B cell (primary cell): ENCODE measurements around the gene PRM1. TPM values are rescaled to one million over a fixed set of nuclear protein-coding genes. Genes with fewer than 3 reads are reported as not detected.

Source experiments
- ATAC-seq: fragments of 200-7000 bp; cut with Tn5 transposase; one replicate; pipeline ENCODE4 v1.10.0; 2021; ENCODE audit warnings: low read depth, mild to moderate bottlenecking, moderate number of reproducible peaks, moderate library complexity
- CTCF ChIA-PET: fragments of 350-600 bp; sonication (Branson Sonifier 250); formaldehyde crosslinking; loops from one replicate; lab custom pipeline; 2021; ENCODE audit warnings: antibody characterized with exemption, inconsistent platforms; lab: Charles Lee
- POLR2A ChIA-PET: fragments of 350-600 bp; sonication (Branson Sonifier 250); formaldehyde crosslinking; loops from one replicate; lab custom pipeline; 2021; ENCODE audit warnings: antibody characterized with exemption; lab: Charles Lee
- DNase-seq: peaks from one replicate; pipeline ENCODE4 v3.0.0; 2013
- H2AFZ ChIP-seq: 2 replicates; pipeline ENCODE4 v1.6.1; 2012; ENCODE audit warnings: mild to moderate bottlenecking, low read depth, low read length; ENCODE audit not compliant: insufficient read depth, poor library complexity, severe bottlenecking
- H3K27ac ChIP-seq, 2 donors: 1 replicate in 1 of 2; 2 replicates in 1 of 2; pipeline ENCODE4 v1.5.1; 2012 to 2013; ENCODE audit warnings: low read length in 2 of 2, mild to moderate bottlenecking in 2 of 2, moderate library complexity in 1 of 2
- H3K27me3 ChIP-seq, 4 experiments: fragments of 200-600 bp in 1 of 4; sonication (generic) in 1 of 4; replicated peaks in 1 of 4; 1 replicate in 2 of 4; 2 replicates in 2 of 4; pipeline versions ENCODE4 v1.6.1 to v1.7.0; 2013 to 2016; ENCODE audit warnings: low read length in 3 of 4, mild to moderate bottlenecking in 2 of 4, mixed read lengths in 1 of 4, moderate library complexity in 1 of 4; ENCODE audit not compliant: insufficient read depth in 4 of 4, control insufficient read depth in 3 of 4; ENCODE audit errors: control extremely low read depth in 1 of 4
- H3K36me3 ChIP-seq, 2 experiments: replicated peaks in 1 of 2; 1 replicate in 1 of 2; 2 replicates in 1 of 2; pipeline versions ENCODE4 v1.6.1 to v1.7.1; 2013; ENCODE audit warnings: low read length in 1 of 2; ENCODE audit not compliant: insufficient read depth in 2 of 2, control insufficient read depth in 1 of 2; ENCODE audit errors: control extremely low read depth in 1 of 2, extremely low read depth in 1 of 2
- H3K4me1 ChIP-seq, 2 donors: fragments of 200-600 bp in 1 of 2; sonication (generic) in 1 of 2; 1 replicate in 1 of 2; 2 replicates in 1 of 2; pipeline versions ENCODE4 v1.5.1 to v1.6.1; 2013 to 2017; ENCODE audit warnings: low read length in 2 of 2; ENCODE audit not compliant: control insufficient read depth in 2 of 2, insufficient read depth in 2 of 2
- H3K4me2 ChIP-seq: replicated peaks from 2 replicates; pipeline ENCODE3; 2012; ENCODE audit warnings: mild to moderate bottlenecking, low read depth, low read length; ENCODE audit not compliant: poor library complexity, severe bottlenecking
- H3K4me3 ChIP-seq, 5 experiments: fragments of 200-600 bp in 1 of 5; sonication (generic) in 1 of 5; 1 replicate in 3 of 5; 2 replicates in 2 of 5; pipeline versions ENCODE4 v1.5.1 to v1.7.0; 2011 to 2016; ENCODE audit warnings: low read length in 4 of 5, mild to moderate bottlenecking in 4 of 5, low read depth in 2 of 5, control low read depth in 1 of 5, moderate library complexity in 1 of 5; ENCODE audit not compliant: insufficient read depth in 1 of 5; ENCODE audit errors: control extremely low read depth in 1 of 5, extremely low read depth in 1 of 5
- H3K79me2 ChIP-seq: fragments of 200-600 bp; sonication (generic); one replicate; pipeline ENCODE4 v1.6.0; 2016; ENCODE audit warnings: low read length; ENCODE audit not compliant: control insufficient read depth, insufficient read depth
- H3K9ac ChIP-seq: fragments of 200-600 bp; sonication (generic); 2 replicates; pipeline ENCODE4 v1.6.1; 2017; ENCODE audit warnings: mild to moderate bottlenecking, low read length, moderate library complexity
- H3K9me3 ChIP-seq, 3 donors: one replicate each; pipeline versions ENCODE4 v1.6.1 to v1.7.1; 2013; ENCODE audit warnings: low read length in 2 of 3; ENCODE audit not compliant: control insufficient read depth in 2 of 3, insufficient read depth in 1 of 3; ENCODE audit errors: control extremely low read depth in 1 of 3
- H4K20me1 ChIP-seq: 2 replicates; pipeline ENCODE4 v1.6.0; 2012; ENCODE audit warnings: mild to moderate bottlenecking, low read length; ENCODE audit not compliant: insufficient read depth, control insufficient read depth, poor library complexity, severe bottlenecking
- H3K27ac Mint-ChIP-seq: one replicate; pipeline ENCODE4 v1.8.0; 2021; ENCODE audit warnings: mixed read lengths
- H3K27me3 Mint-ChIP-seq: one replicate; pipeline ENCODE4 v1.8.0; 2021; ENCODE audit warnings: mixed read lengths
- H3K4me1 Mint-ChIP-seq: one replicate; pipeline ENCODE4 v1.8.0; 2021; ENCODE audit warnings: mixed read lengths
- H3K4me3 Mint-ChIP-seq: one replicate; pipeline ENCODE4 v1.8.0; 2021; ENCODE audit warnings: mixed read lengths
- H3K9me3 Mint-ChIP-seq: one replicate; pipeline ENCODE4 v1.8.0; 2022; ENCODE audit warnings: mixed read lengths; ENCODE audit not compliant: insufficient read depth
- CTCF ChIP-seq: fragments of 200-600 bp; IDR thresholded peaks from one replicate; pipeline ENCODE4 v1.8.0; 2022; ENCODE audit warnings: antibody characterized with exemption, mild to moderate bottlenecking
- EZH2 ChIP-seq: IDR thresholded peaks from 2 replicates; pipeline ENCODE4 v1.6.1; 2012; ENCODE audit warnings: borderline replicate concordance, low read depth, mild to moderate bottlenecking, moderate library complexity, low read length; ENCODE audit not compliant: insufficient read depth, poor library complexity, severe bottlenecking
- WGBS: methylation state at CpG from one replicate; pipeline ENCODE4 v1.1.5; 2013; ENCODE audit warnings: missing lambda C conversion rate; ENCODE audit not compliant: insufficient coverage; 5-methylcytosine and 5-hydroxymethylcytosine counted together
- intact Hi-C: fragments of 100-400 bp; cut with micrococcal nuclease; formaldehyde crosslinking; loops from one replicate; pipeline ENCODE4 v1.10.0; 2022
- polyA minus RNA-seq: library from RNA; depleted of rRNA, polyadenylated mRNA; stranded (reverse); fragments of >200 nt; gene quantifications from 2 replicates; pipeline ENCODE4 v1.2.3, GENCODE V29; 2012
- polyA plus RNA-seq: library from polyadenylated mRNA; depleted of rRNA; stranded (reverse); fragments of >200 nt; gene quantifications from 2 replicates; pipeline ENCODE4 v1.2.3, GENCODE V29; 2012
- total RNA-seq, 2 donors: library from RNA; stranded (reverse); fragments of 120-200 nt in 1 of 2; gene quantifications; 1 replicate in 1 of 2; 2 replicates in 1 of 2; pipeline versions ENCODE4 v1.2.3 to v1.2.4, GENCODE V29; 2013 to 2022

PRM1 gene
- total RNA-seq (not detected in 2 replicates), polyA plus RNA-seq (not detected in 2 replicates), polyA minus RNA-seq (not detected in 2 replicates)
- total RNA-seq (2013) = not detected

- Mint-ChIP-seq H3K9me3 (peaks cover 4% of the 10 kb centered on the region), H3K27ac (peak within 1 kb of the TSS; percentile 47), H3K4me1 (peaks cover 20% of the 10 kb centered on the region), H3K27me3 (no peaks in the 10 kb centered on the region), H3K4me3 (no peak within 1 kb of the TSS)
- 99% methylated on average over 20 of the region's 25 CpGs for WGBS
- no peak for DNase-seq
- intact Hi-C loops = no loop called here
- Histone ChIP-seq H3K9ac (no peak within 1 kb of the TSS), H3K9me3 (peaks cover 0 to 3% (median 0%) of the 10 kb centered on the region in 3 donors), H3K4me3 (no peak within 1 kb of the TSS), H3K36me3 (no peaks in the 10 kb centered on the region), H3K27ac (no peak within 1 kb of the TSS), H2AFZ (no peak within 1 kb of the TSS), H3K27me3 (no peaks in the 10 kb centered on the region), H3K4me2 (no peak within 1 kb of the TSS), H3K4me1 (peaks cover 13 to 15% of the 10 kb centered on the region in 2 donors), H4K20me1 (no peaks in the 10 kb centered on the region), H3K79me2 (no peaks in the 10 kb centered on the region)
- no peak for ATAC-seq
- TF ChIP-seq CTCF = no peak
- TF ChIP-seq EZH2 = no peak
- ChIA-PET CTCF (interaction anchor here (1.3 kb wide), 1 partner anchor 30 kb away, joined by 3 read pairs; no protein-coding TSS in a partner anchor), POLR2A (no interaction called here)
These were observed at the start of gene PRM1 for GRCh38 chr16:11280616-11281522. Gene PRM1 (minus strand): TSS chr16:11281330. CDS start chr16:11281238, 92 bp downstream.
